Measurements from ENCODE around the gene CCDC33.

Gene CCDC33

DNA sequence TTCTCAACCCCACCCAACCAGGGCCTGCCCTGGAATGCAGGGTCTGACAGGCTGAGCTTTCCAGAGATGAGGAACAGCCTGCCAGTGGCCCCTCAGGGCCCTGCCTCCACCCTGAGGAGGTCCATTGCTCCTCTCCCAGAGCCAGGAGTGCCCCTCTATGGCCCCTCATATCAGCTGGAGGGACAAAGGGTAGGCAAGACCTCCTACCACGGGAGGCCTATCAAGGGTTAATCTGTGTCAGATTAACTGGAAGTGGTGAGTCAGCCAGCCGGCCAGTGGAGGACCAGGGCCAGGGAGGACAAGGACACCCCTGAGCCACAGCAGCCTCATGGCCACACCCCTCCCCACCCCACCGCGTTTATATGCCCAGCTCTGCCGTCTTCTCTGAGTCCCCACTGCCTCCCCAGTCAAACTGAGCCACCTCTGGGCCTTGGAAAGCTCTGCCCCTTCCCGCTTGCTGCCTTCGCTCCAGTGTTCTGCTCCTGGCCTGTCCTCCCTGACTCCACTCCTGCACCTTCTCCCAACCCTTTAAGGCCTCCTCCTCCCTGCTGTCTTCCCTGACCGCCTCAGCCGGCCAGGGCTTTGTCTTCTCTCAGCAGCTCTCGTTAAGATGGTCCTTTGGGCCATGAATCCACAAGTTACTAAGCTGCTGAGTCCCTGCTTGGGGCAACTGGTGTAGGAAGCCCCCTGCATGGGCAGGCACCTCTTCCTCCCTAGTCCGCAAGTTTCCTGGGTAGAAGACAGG, 6.5 kb downstream of the CCDC33 start:
- no peak overlapping the region for H2BK15ac ChIP-seq (ENCODE audit: low read depth, poor library complexity, severe bottlenecking)
- peak overlapping the region; percentile 75 to 79 for H3K18ac ChIP-seq (ENCODE audit: low read depth in 1 of 2, low read length in 2 of 2)
- H2AK5ac ChIP-seq (ENCODE audit: low read length, severe bottlenecking): peak overlapping the region; percentile 75
- peak; percentile 55 for DNase-seq
- H3K14ac ChIP-seq (ENCODE audit: low read length in 2 of 2): peak overlapping the region in 1 of 2 experiments; percentile 5
- H3K4me2 ChIP-seq (ENCODE audit: low read length, poor library complexity, severe bottlenecking): no peak overlapping the region
- H3K79me1 ChIP-seq (replicated peaks; ENCODE audit: low read length, poor library complexity, severe bottlenecking): no peaks in the 10 kb centered on the region
- no peak overlapping the region for H3K27ac ChIP-seq (ENCODE audit: low read length, poor library complexity, severe bottlenecking)
- H3K9ac ChIP-seq (ENCODE audit: low read length): no peak overlapping the region
- peak overlapping the region; percentile 18 for H2AFZ ChIP-seq (ENCODE audit: low read depth, low read length)
- H3K4ac ChIP-seq (ENCODE audit: low read depth in 1 of 2, low read length in 2 of 2): peak overlapping the region in 1 of 2 experiments; percentile 38
- no peak overlapping the region for H3K4me3 ChIP-seq (ENCODE audit: insufficient read depth in 1 of 2, low read depth in 1 of 2, low read length in 2 of 2)
- no peaks in the 10 kb centered on the region for H3K36me3 ChIP-seq (ENCODE audit: control insufficient read depth in 1 of 2, insufficient read depth in 2 of 2, low read depth in 1 of 2, low read length in 2 of 2)
- peaks cover 20 to 21% of the 10 kb centered on the region in 2 experiments for H3K27me3 ChIP-seq (ENCODE audit: control insufficient read depth in 1 of 2, insufficient read depth in 1 of 2, low read length in 2 of 2)
- no peaks in the 10 kb centered on the region for H3K9me3 ChIP-seq (ENCODE audit: control insufficient read depth, low read length)
- H4K91ac ChIP-seq (ENCODE audit: low read length): peak overlapping the region; percentile 71
- no peak overlapping the region for H3K23ac ChIP-seq (ENCODE audit: low read length in 2 of 2)
- peak overlapping the region; percentile 28 to 91 for H2BK12ac ChIP-seq (ENCODE audit: low read length in 2 of 2)
- peak overlapping the region; percentile 9 for H2BK5ac ChIP-seq (ENCODE audit: low read depth, low read length, poor library complexity, severe bottlenecking)
- no peak overlapping the region for H2BK120ac ChIP-seq (ENCODE audit: low read depth, low read length)
- peak overlapping the region; percentile 69 for H4K8ac ChIP-seq (ENCODE audit: low read length)
- WGBS: 38% methylated on average over 11 of the region's 11 CpGs
- H3K4me1 ChIP-seq (ENCODE audit: control insufficient read depth, insufficient read depth, low read depth, low read length): peaks cover 48% of the 10 kb centered on the region

DNA sequence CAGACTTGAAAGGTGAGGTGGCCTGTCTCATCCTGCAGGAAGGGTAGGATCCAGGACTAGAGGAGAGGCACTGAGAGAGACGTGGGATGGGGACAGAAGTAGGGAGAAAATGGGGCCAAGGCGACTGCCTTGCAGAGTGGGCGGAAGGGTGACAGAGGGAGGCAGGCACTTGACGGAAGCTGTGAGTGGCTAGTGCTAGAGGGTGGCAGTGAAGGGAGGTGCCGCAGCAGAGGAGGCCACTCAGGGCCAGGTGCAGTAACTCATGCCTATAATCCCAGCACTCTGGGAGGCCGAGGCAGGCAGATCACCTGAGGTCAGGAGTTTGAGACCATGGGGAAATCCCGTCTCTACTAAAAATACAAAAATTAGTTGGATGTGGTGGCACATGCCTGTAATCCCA, 7.3 kb downstream of the CCDC33 start:
- Histone ChIP-seq H3K79me1 (replicated peaks; ENCODE audit: low read length, poor library complexity, severe bottlenecking) (no peaks in the 10 kb centered on the region), H3K36me3 (ENCODE audit: control insufficient read depth in 1 of 2, insufficient read depth in 2 of 2, low read depth in 1 of 2, low read length in 2 of 2) (no peaks in the 10 kb centered on the region), H4K8ac (ENCODE audit: low read length) (no peak overlapping the region), H3K4me2 (ENCODE audit: low read length, poor library complexity, severe bottlenecking) (no peak overlapping the region), H2BK120ac (ENCODE audit: low read depth, low read length) (no peak overlapping the region), H3K9me3 (ENCODE audit: control insufficient read depth, low read length) (no peaks in the 10 kb centered on the region), H2AK5ac (ENCODE audit: low read length, severe bottlenecking) (no peak overlapping the region), H3K18ac (ENCODE audit: low read depth in 1 of 2, low read length in 2 of 2) (no peak overlapping the region), H3K4me3 (ENCODE audit: insufficient read depth in 1 of 2, low read depth in 1 of 2, low read length in 2 of 2) (no peak overlapping the region), H2BK12ac (ENCODE audit: low read length in 2 of 2) (peak overlapping the region in 1 of 2 experiments; percentile 60), H3K14ac (ENCODE audit: low read length in 2 of 2) (peak overlapping the region in 1 of 2 experiments; percentile 79), H4K91ac (ENCODE audit: low read length) (peak overlapping the region; percentile 1), H3K9ac (ENCODE audit: low read length) (no peak overlapping the region), H3K4me1 (ENCODE audit: control insufficient read depth, insufficient read depth, low read depth, low read length) (peaks cover 48% of the 10 kb centered on the region), H2BK5ac (ENCODE audit: low read depth, low read length, poor library complexity, severe bottlenecking) (no peak overlapping the region), H3K23ac (ENCODE audit: low read length in 2 of 2) (no peak overlapping the region), H3K27ac (ENCODE audit: low read length, poor library complexity, severe bottlenecking) (no peak overlapping the region), H2BK15ac (ENCODE audit: low read depth, poor library complexity, severe bottlenecking) (no peak overlapping the region), H3K4ac (ENCODE audit: low read depth in 1 of 2, low read length in 2 of 2) (no peak overlapping the region), H3K27me3 (ENCODE audit: control insufficient read depth in 1 of 2, insufficient read depth in 1 of 2, low read length in 2 of 2) (peaks cover 20 to 23% of the 10 kb centered on the region in 2 experiments), H2AFZ (ENCODE audit: low read depth, low read length) (no peak overlapping the region)
- DNase-seq: no peak
- WGBS: 96% methylated on average over 5 of the region's 7 CpGs

DNA sequence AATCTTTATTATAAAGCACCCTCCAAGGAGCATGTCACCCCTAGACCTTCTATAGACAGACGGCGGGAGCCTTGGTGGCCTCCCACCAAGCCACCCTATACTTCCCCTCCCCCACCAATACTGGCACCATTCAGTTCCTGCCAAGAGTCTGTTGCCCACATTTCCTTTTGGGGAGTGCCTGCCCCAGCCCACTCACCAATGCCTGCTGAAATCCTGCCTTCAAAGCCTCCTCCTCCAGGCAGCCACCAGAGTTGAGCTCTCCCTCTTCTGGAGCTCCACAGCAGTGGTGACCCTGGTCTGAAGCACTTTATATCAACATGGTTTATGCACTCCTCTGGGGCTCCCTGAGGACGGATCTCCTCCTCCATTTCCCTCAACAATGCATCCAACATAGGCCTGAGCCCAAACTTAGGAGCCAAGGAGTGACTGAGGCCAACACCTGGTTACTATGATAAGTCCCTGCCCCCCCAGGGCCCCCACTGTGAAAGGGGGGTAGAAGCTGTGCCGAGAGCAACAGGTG, 8.8 kb downstream of the CCDC33 start:
- Histone ChIP-seq H2BK12ac (ENCODE audit: low read length in 2 of 2) (no peak overlapping the region), H2AK5ac (ENCODE audit: low read length, severe bottlenecking) (no peak overlapping the region), H3K23ac (ENCODE audit: low read length in 2 of 2) (no peak overlapping the region), H3K4me2 (ENCODE audit: low read length, poor library complexity, severe bottlenecking) (peak overlapping the region; percentile 50), H3K4ac (ENCODE audit: low read depth in 1 of 2, low read length in 2 of 2) (no peak overlapping the region), H2AFZ (ENCODE audit: low read depth, low read length) (no peak overlapping the region), H3K27ac (ENCODE audit: low read length, poor library complexity, severe bottlenecking) (no peak overlapping the region), H3K14ac (ENCODE audit: low read length in 2 of 2) (no peak overlapping the region), H3K27me3 (ENCODE audit: control insufficient read depth in 1 of 2, insufficient read depth in 1 of 2, low read length in 2 of 2) (peaks cover 20 to 32% of the 10 kb centered on the region in 2 experiments), H3K36me3 (ENCODE audit: control insufficient read depth in 1 of 2, insufficient read depth in 2 of 2, low read depth in 1 of 2, low read length in 2 of 2) (no peaks in the 10 kb centered on the region), H2BK120ac (ENCODE audit: low read depth, low read length) (no peak overlapping the region), H2BK15ac (ENCODE audit: low read depth, poor library complexity, severe bottlenecking) (no peak overlapping the region), H4K91ac (ENCODE audit: low read length) (peak overlapping the region; percentile 16), H3K18ac (ENCODE audit: low read depth in 1 of 2, low read length in 2 of 2) (no peak overlapping the region), H3K79me1 (replicated peaks; ENCODE audit: low read length, poor library complexity, severe bottlenecking) (no peaks in the 10 kb centered on the region), H3K9me3 (ENCODE audit: control insufficient read depth, low read length) (no peaks in the 10 kb centered on the region), H3K9ac (ENCODE audit: low read length) (no peak overlapping the region), H3K4me1 (ENCODE audit: control insufficient read depth, insufficient read depth, low read depth, low read length) (peaks cover 35% of the 10 kb centered on the region), H3K4me3 (ENCODE audit: insufficient read depth in 1 of 2, low read depth in 1 of 2, low read length in 2 of 2) (no peak overlapping the region), H4K8ac (ENCODE audit: low read length) (no peak overlapping the region), H2BK5ac (ENCODE audit: low read depth, low read length, poor library complexity, severe bottlenecking) (no peak overlapping the region)
- WGBS: 69% methylated on average over 3 of the region's 4 CpGs
- no peak for DNase-seq

DNA sequence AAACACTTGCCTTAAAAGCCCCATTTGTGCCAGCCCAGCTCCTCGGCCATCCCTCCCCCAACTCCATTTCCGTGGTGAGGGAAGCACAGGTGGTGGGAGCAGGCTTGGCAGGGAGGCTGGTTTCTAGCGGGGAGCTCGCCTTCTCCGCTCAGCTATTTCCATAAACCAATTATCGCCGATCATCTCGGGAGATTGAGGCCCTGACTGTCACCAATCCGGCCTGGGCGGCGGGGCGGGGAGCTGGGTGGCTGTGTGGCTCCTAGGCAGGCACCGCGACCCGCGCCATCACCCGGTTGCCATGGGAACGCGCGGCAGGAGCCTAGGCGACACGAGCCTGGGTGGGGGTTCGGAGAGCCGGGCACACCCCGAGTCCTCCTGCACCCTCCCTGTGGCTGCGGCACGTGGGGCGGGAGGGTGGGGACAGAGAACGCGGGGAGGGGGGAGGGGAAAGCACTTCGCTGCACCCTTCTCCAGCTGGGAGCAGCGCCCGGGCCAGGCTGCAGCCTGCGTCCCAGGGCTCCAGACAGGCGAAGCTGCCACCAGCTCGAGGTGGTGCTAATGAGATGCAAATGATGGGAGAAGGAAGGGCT, 9.3 kb downstream of the CCDC33 start:
- Histone ChIP-seq H3K4me2 (ENCODE audit: low read length, poor library complexity, severe bottlenecking) (peak overlapping the region; percentile 50), H3K18ac (ENCODE audit: low read depth in 1 of 2, low read length in 2 of 2) (no peak overlapping the region), H3K23ac (ENCODE audit: low read length in 2 of 2) (no peak overlapping the region), H2BK12ac (ENCODE audit: low read length in 2 of 2) (no peak overlapping the region), H4K8ac (ENCODE audit: low read length) (no peak overlapping the region), H2BK5ac (ENCODE audit: low read depth, low read length, poor library complexity, severe bottlenecking) (no peak overlapping the region), H2AK5ac (ENCODE audit: low read length, severe bottlenecking) (no peak overlapping the region), H3K4me1 (ENCODE audit: control insufficient read depth, insufficient read depth, low read depth, low read length) (peaks cover 29% of the 10 kb centered on the region), H3K79me1 (replicated peaks; ENCODE audit: low read length, poor library complexity, severe bottlenecking) (no peaks in the 10 kb centered on the region), H3K4ac (ENCODE audit: low read depth in 1 of 2, low read length in 2 of 2) (no peak overlapping the region), H3K27ac (ENCODE audit: low read length, poor library complexity, severe bottlenecking) (no peak overlapping the region), H3K9ac (ENCODE audit: low read length) (no peak overlapping the region), H3K36me3 (ENCODE audit: control insufficient read depth in 1 of 2, insufficient read depth in 2 of 2, low read depth in 1 of 2, low read length in 2 of 2) (no peaks in the 10 kb centered on the region), H3K27me3 (ENCODE audit: control insufficient read depth in 1 of 2, insufficient read depth in 1 of 2, low read length in 2 of 2) (peaks cover 24 to 38% of the 10 kb centered on the region in 2 experiments), H3K14ac (ENCODE audit: low read length in 2 of 2) (no peak overlapping the region), H4K91ac (ENCODE audit: low read length) (no peak overlapping the region), H2BK120ac (ENCODE audit: low read depth, low read length) (no peak overlapping the region), H2BK15ac (ENCODE audit: low read depth, poor library complexity, severe bottlenecking) (no peak overlapping the region), H3K4me3 (ENCODE audit: insufficient read depth in 1 of 2, low read depth in 1 of 2, low read length in 2 of 2) (peak overlapping the region in 1 of 2 experiments; percentile 25), H2AFZ (ENCODE audit: low read depth, low read length) (no peak overlapping the region), H3K9me3 (ENCODE audit: control insufficient read depth, low read length) (no peaks in the 10 kb centered on the region)
- WGBS: 7% methylated on average over 30 of the region's 36 CpGs
- no peak for DNase-seq
